OCI-M1 (cell line): Measurements from ENCODE around the gene CTSH.

Source experiments
- DNase-seq: peaks from one replicate; lab custom pipeline; 2025; lab: John Stamatoyannopoulos, UW

CTSH gene

DNA sequence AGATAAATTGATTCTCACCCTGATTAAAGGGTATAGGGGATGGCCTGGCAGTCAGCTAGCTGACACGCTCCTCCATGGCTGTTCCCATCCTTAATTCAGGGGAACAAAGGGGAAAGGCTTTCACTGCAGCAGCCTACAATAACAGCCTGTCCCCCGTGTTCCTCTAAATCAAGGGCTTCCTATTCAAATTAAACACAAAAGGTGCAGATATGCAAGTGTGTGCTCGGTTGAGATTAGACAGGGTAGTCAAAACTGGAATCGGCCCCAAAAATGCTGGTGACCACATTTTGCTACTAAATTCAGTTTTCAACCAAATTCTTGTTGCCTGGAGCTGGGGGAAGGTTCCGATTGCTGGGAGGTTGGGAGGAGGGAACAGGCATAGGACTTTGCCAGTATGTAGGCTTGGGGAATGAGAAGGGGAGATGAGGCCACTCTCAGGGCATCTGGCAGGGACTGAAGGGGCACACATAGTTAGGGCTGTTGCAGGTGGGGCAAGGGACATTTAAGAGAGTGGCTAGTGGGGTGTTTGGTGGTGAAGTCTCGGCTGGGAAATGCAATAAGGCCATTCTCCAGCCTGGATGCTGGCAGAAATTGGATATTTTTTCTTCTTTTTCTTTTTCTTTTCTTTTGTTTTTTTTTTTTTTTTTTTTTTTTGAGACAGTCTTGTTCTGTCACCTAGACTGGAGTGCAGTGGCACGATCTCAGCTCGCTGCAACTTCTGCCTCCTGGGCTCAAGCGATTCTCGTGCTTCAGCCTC, 32.9 kb upstream of the CTSH start:
- peak; percentile 62 for DNase-seq

DNA sequence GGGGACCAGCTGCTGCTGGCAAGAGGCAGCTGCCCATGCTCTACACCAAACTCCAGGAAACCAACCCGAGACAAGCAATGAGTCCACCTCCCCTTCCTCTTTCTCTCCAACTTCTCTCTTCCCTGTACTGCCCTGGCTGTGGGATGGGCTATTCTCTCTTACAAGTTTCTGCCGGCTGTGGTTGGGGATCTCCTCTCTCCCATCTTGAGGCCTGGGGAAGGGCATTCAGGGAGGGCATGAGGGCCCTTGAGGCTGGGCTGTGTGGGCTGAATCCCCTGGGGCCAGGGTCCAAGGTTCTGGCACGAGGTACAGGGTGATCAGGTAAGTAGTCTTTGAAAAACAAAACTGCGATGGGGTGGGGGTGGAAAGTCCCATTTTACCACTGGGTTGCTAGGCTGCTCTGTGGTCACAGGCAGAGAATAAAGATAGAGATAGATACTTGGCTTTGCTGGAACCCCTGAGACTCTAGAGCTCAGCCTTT, 32.3 kb upstream of the CTSH start:
- peak; percentile 68 for DNase-seq

DNA sequence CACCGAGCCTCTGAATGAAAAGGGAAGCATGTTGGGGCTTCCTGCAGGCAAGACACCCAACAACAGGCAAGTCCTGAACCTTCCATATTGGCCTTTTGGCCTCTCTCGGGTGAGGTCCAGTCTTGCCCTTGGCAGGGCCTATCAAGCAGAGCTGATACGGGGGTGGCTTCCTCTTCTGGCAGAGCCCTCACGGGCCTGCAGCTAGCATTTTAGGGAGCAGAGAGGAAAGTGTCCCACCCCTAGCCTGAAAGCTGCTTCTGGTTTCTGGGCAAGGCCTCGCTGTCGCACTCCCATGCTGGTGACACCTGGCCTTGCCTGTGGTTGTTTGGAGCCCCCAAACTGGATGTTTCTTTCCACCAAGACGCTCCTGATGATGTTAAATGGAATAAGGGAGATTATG, 31.8 kb upstream of the CTSH start:
- no peak for DNase-seq

DNA sequence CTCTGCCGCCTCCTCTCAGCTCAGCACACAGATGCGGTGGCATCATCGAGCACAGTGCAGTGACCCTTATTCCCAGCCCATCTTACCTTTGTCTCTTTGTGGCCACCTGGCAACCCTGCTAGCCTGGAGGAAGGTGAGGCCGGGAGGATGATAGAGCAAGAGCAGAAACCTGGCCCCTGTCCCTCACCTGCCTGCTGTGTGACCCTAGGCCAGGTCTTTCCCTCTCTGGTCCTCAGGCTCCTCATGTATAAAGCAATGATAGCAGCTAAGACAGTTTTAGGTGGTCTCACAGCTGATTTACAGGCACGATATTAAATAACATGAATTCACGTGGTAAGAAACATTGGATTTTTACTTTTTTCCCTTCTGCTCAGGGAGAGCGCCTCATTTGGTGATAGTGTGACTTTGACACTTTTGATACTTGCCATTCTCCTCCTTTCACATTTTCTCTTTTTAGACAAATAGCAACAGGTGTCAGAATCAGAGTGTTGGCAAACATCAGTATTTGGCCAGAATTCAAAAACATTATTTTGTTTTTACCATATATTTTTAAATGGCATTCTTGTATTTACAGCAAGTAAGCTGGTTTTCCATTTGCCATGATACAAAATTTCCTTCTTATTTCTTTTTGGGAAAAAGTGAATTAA, 29.5 kb upstream of the CTSH start:
- no peak for DNase-seq

DNA sequence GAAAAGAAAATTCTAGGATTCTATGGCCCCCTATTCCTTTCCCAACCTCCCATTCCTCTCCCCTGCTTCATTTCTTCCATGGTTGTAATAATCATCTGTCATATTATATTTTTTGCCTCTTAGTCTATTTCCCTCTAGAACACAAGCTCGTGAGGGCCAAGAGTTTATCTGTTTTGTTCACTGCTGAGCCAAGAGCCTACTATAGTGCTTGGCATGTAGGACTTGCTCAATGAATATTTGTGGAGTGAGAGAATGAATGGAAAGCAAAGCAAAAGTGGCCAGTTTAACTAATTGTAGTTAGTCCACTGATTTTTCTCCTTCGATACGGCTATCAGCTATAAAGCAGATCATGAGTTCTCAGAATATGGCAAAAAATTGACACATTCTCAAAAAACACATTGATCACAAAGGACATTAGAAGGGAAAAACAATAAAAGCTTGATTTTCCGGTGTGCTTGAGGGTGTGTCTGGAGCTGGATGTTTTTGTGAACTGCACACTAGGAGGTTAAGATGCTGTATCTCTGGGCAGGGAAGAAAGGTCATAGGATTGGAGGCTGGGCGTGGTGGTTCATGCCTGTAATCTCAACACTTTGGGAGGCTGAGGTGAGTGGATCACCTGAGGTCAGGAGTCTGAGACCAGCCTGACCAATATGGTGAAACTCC, 25.0 kb upstream of the CTSH start:
- no peak for DNase-seq

DNA sequence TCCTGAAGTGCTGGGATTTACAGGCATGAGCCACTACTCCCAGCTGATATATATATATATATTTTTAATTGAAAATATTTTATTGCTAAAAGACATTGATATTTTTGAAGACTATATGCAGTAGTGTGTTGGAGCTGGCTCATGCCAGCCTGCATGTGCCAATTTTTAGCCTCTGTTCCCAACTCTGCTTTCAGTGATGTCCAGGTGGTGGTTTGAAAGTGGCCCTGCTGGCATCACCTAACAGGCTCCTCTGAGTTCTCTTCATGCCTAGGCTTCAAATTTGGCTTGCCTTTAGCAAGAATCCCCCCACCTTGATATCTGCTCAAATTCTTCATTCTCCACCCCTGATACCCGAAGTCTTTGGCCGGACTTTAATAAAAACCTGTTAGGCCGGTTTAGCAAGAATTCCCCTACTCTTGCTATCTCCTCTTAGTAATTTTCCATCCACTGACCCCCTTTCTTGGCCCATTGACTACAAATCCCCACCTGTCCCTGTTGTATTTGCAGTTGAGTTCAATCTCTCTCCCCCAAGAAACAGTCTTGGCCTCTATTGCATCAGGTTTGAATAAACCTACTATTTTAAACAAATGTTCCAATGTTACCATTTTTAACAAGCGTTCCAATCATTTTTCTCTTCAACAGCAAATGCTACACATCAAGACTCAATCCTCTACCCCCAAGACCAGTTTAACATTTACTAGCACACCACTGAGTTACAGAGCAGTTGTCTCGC, 23.9 kb upstream of the CTSH start:
- DNase-seq = no peak

DNA sequence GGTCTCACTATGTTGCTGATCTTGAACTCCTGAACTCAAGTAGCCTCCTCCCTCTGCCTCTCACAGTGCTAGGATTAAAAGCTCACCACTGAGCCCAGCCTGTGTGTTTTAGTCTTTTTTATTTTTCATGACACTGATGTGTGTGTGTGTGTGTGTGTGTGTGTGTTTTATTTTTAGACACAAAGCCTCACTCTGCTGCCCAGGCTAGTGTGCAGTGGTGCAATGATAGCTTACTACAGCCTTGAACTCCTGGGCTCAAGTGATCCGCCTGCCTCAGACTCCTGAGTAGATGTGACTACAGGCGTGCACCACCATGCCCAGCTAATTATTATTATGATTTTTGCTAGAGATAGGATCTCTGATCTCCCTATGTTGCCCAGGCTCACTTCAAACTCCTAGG, 23.3 kb upstream of the CTSH start:
- no peak for DNase-seq

DNA sequence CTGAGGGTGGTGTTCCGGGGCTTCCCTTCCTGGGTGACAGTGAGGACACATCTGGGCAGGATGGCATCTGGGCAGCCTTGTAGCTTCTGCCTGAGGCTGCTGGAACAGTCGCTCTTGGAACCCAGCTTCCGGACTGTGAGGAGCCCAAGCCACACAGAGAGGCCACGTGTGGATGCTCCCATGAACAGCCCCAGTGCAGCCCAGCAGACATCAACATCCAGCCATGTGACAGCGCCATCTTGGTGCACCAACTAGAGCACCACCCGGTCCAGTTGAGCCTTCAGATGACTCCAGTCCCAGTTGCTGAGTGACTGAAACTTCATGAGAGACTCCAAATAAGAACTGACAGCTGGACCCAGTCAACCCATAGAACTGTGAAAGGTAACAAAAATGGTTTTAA, 15.5 kb upstream of the CTSH start:
- DNase-seq = no peak

DNA sequence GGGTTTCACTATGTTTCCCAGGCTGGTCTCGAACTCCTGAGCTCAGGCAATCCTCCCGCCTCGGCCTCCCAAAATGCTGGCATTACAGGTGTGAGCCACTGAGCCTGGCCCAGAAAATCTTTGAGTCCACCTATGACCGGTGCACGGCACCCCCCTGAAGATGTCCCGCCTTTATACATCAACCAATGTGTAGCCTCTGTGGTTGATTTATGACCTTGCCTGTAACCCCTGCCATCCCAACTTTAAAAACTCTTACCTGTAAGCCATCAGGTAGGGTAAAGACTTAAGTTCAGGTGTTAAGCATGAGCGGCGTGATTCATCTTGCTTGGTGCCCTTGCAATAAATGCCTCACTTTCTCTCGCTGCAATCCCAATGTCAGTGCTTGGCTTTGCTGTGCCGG, 14.5 kb upstream of the CTSH start:
- no peak for DNase-seq

DNA sequence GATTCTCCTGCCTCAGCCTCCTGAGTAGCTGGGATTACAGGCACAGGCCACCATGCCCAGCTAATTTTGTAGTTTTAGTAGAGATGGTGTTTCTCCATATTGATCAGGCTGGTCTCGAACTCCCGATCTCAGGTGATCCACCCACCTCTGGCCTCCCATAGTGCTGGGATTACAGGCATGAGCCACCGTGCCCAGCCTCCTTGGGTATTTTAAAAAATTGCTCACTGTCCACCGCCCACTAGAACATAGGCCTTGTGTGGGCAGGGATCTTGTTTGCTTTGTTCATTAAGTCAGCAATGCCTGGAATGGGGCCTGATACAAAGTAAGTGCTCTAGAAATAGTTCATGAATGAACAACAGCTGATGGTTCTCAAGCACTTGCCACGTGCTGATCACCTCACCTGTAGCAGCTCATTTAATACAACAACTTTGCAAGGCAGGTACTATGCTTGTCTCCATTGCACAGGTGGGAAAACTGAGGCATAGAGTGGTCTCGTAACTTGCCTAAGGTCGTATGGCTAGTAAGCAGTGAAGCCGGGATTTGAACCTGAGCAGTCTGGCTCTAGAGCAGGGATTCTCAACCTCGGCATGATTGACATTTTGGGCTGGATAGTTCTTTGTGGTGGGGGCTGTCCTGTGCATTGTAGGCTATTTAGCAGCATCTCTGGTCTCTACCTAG, 12.7 kb upstream of the CTSH start:
- no peak for DNase-seq

DNA sequence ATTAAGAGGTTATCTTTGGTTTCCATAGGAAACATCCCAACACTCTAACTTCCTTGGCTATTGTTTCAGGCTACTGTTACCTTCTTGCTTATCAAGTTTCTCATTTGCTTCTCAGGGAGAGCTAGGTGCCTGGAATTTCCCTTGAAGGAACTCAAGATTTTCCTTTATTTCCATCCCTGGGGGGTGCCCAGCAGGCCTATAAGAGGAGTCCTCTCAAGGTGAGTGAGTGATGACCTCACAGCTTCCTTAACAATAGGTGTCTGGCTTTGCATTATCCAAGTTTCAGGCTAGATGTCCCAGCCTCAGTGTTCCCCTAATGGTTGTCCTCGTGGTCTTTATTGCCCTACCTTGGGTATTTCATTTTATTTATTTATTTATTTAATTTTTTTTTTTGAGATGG, 12.1 kb upstream of the CTSH start:
- DNase-seq = no peak

DNA sequence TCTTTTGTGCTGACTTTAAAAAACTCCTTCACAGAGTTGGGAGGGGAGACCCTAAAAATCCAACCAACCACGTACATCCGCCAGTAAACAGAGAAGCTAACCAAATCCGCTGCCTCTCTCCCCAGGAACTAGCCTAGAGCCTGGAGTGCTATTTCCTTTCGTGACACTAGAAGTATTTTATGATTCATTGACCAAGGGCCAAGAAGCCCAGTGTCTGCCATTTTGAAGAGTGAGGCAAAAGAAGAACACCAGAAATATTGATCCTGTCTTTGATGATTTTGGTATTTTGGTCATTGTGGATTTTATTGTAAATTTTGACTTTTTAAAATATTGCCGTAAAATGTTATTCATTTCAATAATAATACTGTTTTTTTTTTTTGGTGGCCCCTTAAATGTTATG, 10.5 kb upstream of the CTSH start:
- DNase-seq = no peak

DNA sequence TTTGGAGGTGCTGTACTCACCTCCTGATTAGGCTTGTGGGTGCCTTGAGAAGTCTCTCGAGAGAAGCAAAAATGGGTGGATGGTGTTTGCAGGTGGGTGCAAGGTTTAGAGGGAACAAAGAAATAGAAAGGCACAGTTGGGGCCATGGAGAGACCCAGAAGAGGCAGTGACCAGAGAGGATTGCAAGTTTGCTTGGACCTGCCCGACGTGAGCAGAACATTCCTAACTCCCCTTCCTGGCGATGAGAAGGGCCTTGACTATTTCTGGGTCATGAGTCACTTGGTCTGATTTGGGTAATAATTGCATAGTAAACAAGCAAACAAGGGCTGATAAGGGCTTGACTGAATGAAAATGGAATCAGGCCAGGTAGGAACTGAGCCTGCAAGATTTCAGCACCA, 7.0 kb upstream of the CTSH start:
- no peak for DNase-seq

DNA sequence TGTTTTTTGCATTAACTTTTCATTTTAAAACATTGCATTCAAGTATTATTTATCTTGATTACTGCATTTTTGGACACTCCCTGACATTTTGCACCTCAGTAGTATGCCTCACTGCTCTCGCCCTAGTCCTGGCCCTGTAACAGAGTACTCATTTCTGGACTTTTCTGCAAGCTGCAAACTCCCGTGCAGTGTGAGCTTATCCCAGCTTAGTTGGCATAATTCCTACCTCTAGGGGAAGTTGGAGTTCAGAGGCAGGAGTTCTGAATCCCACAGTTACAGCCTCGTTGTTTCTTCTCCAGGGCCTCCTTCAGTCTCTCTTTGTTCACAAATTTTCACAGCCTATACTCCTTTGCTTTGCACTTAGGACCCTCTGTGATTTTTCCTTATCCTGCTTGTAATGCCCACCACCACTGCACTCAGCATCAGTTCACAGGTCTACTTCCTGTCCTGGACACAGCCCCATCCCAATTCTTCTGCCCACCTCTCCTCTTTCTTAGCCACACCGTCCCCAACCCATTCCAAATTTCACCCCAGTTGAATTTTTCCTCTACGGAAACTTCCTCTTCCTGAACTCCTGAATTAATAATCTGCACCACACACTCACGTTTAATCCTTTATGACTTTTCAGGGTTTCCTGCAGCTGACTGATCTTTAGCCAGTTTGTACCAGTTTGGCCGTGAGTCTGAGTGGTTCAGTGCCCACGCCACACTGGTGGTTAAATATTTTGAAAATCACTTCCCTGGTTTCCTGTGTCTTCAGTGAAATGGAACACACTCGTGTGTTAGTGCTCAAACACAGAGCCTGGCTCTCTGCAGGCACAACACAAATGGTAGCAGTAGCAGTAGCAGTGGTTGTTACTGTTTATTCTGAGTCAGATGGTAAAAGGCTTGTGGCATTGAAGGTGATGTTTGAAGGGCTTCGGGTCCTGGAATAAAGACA, 6.3 kb upstream of the CTSH start:
- peak; percentile 5 for DNase-seq

DNA sequence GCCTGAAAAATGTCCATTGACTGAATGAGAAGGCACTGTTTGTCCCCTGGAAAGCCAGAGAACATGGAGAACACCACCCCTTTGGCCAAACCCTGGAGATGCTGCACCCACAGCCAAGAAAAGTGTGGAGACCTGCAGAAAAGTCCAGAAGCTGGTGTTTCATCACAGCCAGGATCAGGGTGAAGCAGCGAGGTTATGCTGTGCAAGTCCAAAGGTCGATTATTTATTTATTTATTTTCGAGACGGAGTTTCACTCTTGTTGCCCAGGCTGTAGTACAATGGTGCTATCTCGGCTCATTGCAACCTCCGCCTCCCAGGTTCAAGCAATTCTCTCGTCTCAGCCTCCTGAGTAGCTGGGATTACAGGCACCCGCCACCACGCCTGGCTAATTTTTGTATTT, 5.5 kb upstream of the CTSH start:
- no peak for DNase-seq

DNA sequence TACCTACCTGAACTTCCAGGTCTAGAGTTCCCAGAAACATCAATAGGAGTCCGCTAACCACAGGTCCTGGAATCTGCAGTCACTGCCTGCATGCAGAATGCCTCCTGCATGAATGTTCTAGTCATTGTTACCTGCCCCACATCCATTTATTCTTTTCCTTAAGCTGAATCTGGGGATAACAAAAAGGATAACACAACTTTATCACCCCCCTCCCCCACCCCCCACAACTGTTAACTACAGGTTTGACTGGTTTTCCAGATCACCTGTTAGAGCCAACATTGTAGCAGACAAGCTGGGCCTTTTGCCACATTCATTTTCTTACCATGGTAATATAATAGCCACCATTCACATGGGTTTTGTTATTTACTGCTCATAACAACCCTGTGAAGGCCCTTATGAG, 4.6 kb upstream of the CTSH start:
- no peak for DNase-seq

DNA sequence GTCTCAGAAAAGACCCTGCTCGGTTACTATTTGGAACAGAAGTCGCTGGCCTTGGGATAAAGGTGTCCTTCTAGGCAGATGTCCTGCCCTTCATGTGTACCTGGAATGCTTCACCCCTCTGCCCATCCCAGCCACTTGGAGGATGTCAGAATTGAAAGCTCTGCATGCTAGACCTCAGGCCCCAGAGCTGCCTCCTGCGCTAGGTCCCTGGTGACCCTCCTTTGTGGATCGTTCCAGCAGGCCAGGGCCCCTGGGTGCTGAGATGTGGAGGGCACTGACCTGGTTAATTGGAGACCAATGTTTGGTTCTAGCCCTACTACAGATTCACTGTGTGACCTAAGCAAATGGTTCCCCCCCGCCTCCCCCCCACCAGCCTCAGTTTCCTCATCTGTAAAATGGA, 2.7 kb upstream of the CTSH start:
- no peak for DNase-seq

DNA sequence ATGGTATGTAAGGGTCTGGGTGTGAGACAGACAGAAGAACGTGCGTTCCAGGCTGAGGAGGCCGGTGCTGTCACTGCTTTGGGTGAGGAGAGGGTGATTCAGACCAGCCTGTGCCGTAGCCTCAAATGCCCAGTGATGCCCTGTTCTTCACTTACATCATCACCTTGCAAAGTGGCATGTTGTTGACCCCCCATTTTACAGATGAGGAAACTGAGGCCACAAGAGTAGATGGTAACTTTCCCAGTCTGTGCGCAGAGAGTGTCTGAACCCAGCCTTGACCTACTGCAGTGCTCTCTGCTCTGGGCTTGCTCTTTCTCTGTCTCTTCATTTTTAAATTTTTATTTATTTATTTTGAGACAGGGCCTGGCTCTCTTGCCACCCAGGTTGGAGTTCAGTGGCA, 1.6 kb upstream of the CTSH start:
- no peak for DNase-seq

DNA sequence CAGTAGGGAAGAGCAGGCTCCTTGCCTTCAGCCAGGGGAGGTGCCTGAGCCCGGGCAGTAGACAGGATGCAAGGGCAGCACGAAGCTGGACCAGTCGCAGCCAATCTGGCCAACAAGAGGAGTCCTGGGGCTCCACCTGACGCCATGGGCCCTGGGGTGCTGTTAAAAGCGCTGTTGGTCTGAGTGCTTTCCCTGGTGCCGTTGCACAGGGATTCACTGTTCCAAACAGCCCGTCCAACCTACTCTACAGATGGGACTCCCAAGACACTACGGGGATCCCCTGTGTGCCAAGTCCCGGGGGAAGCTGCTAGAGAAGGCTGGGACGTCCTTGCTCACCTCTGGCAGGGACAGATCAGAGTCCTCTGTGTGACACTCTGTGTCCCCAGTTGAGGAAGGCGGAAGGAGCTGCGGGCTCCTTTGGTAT, 632 bp downstream of the CTSH start:
- DNase-seq = peak; percentile 56

DNA sequence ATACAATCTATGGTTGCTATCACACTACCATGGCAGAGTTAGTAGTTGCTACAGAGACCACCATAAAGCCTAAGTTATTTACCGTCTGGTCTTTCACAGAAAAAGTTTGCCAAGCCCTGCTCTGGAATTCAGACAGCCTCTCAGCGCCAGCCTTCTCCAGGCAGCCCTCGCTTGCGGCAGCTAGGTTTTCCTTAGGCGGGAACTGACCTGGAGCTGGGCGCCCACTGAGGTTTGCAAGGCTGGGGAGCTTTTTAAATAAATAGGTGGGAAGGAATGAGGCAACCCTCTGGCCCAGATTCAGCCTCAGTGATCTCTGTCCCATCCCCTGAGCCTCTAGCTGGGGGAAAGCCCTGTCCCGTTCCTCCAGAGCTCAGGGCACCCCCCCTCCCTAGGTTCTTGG, 1.2 kb downstream of the CTSH start:
- no peak for DNase-seq

DNA sequence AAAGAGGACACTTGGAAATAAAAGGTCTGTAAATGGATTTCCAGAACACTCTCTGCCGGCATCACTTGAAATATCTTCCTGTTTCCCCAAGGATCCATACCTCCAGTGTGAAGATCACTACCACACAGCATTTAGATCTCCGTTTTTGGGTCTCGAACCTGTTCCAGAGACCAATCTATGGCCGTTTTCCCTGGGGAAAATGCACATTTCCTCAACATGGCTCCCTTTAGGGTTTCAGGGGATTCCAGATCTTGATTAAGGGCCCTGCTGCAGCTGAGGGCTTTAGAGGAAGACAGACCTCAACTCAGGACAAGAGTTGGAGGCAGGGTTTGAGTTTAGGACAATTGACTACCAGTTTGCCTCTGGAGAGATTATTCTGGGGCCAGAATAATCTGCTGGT, 2.1 kb downstream of the CTSH start:
- DNase-seq = no peak
